ENCODE measurements around the gene RBBP8.

The RBBP8 gene

GRCh38 chr18:22998344-22998743, 65.2 kb downstream of the RBBP8 start:
- DNase-seq (ENCODE audit: low read depth in 1 of 2, low spot score in 1 of 2), result no peak

- DNase-seq (ENCODE audit: low read depth in 1 of 2, low spot score in 1 of 2), result no peak
Measured at GRCh38 chr18:22999212-22999611, 66.1 kb downstream of the RBBP8 start.

- DNase-seq (ENCODE audit: low read depth in 1 of 2, low spot score in 1 of 2), result no peak
Measured at GRCh38 chr18:22999647-23000046, 66.5 kb downstream of the RBBP8 start.

GRCh38 chr18:23003289-23003688, 70.2 kb downstream of the RBBP8 start:
- DNase-seq (ENCODE audit: low read depth in 1 of 2, low spot score in 1 of 2), result no peak

GRCh38 chr18:23012249-23012648, 79.1 kb downstream of the RBBP8 start:
- DNase-seq (ENCODE audit: low read depth in 1 of 2, low spot score in 1 of 2), result no peak

GRCh38 chr18:23020555-23021294, 87.6 kb downstream of the RBBP8 start:
- no peak for DNase-seq (ENCODE audit: low read depth in 1 of 2, low spot score in 1 of 2)

- no peak for DNase-seq (ENCODE audit: low read depth in 1 of 2, low spot score in 1 of 2)
Measured at GRCh38 chr18:23021623-23022022, 88.5 kb downstream of the RBBP8 start.

- no peak for DNase-seq (ENCODE audit: low read depth in 1 of 2, low spot score in 1 of 2)
Measured at GRCh38 chr18:23032030-23032582, 99.0 kb downstream of the RBBP8 start.

- DNase-seq (ENCODE audit: low read depth in 1 of 2, low spot score in 1 of 2), result no peak
Measured at GRCh38 chr18:23033056-23033455, 99.9 kb downstream of the RBBP8 start.

- DNase-seq (ENCODE audit: low read depth in 1 of 2, low spot score in 1 of 2), result no peak
Measured at GRCh38 chr18:23036660-23037201, 103.6 kb downstream of the RBBP8 start.

- DNase-seq (ENCODE audit: low read depth in 1 of 2, low spot score in 1 of 2), result no peak
Measured at GRCh38 chr18:23037646-23038045, 104.5 kb downstream of the RBBP8 start.

GRCh38 chr18:23038712-23039111, 105.6 kb downstream of the RBBP8 start:
- DNase-seq (ENCODE audit: low read depth in 1 of 2, low spot score in 1 of 2), result no peak

- DNase-seq (ENCODE audit: low read depth in 1 of 2, low spot score in 1 of 2), result no peak
Measured at GRCh38 chr18:23042133-23042532, 109.0 kb downstream of the RBBP8 start.

GRCh38 chr18:23043803-23044376, 110.8 kb downstream of the RBBP8 start:
- no peak for DNase-seq (ENCODE audit: low read depth in 1 of 2, low spot score in 1 of 2)

- no peak for DNase-seq (ENCODE audit: low read depth in 1 of 2, low spot score in 1 of 2)
Measured at GRCh38 chr18:23049698-23050373, 116.7 kb downstream of the RBBP8 start.

GRCh38 chr18:23053776-23054457, 120.8 kb downstream of the RBBP8 start:
- no peak for DNase-seq (ENCODE audit: low read depth in 1 of 2, low spot score in 1 of 2)

GRCh38 chr18:23054553-23054952, 121.4 kb downstream of the RBBP8 start:
- DNase-seq (ENCODE audit: low read depth in 1 of 2, low spot score in 1 of 2), result no peak

- DNase-seq (ENCODE audit: low read depth in 1 of 2, low spot score in 1 of 2), result no peak
Measured at GRCh38 chr18:23056315-23056714, 123.2 kb downstream of the RBBP8 start.

GRCh38 chr18:23057096-23057495, 124.0 kb downstream of the RBBP8 start:
- DNase-seq (ENCODE audit: low read depth in 1 of 2, low spot score in 1 of 2), result no peak

- DNase-seq (ENCODE audit: low read depth in 1 of 2, low spot score in 1 of 2), result no peak
Measured at GRCh38 chr18:23058746-23059415, 125.8 kb downstream of the RBBP8 start.

Measured in activated T-helper 1 cell treated with anti-CD3 and anti-CD28 coated beads, Interleukin-2, amount 50 U/mL, for 16 hours (primary cell).